Measurements from ENCODE around the gene ANKS3. TPM values are rescaled to one million over a fixed set of nuclear protein-coding genes. Genes with fewer than 3 reads are reported as not detected.

Gene ANKS3
- total and polyA plus RNA-seq, 2 experiments from 2014 or later, result 22.5 to 24.9 TPM

- Histone ChIP-seq H2AFZ (no peak overlapping the region), H3F3A (replicated peaks; ENCODE audit: low read depth) (peaks cover 17% of the 10 kb centered on the region; the same call in 1 of the 2 replicates), H3K4me3 (peak overlapping the region; percentile 94), H3K9me2 (ENCODE audit: insufficient read depth) (no peaks in the 10 kb centered on the region), H3K4me1 (ENCODE audit: insufficient read depth) (peaks cover 19% of the 10 kb centered on the region), H3K27me3 (ENCODE audit: insufficient read depth) (no peaks in the 10 kb centered on the region), H3K36me3 (ENCODE audit: insufficient read depth) (no peaks in the 10 kb centered on the region), H4K20me1 (replicated peaks; ENCODE audit: insufficient read depth) (no peaks in the 10 kb centered on the region), H3K4me2 (peak overlapping the region; percentile 91), H3K79me2 (replicated peaks; ENCODE audit: insufficient read depth) (peaks cover 17% of the 10 kb centered on the region), H3K27ac (ENCODE audit: low read depth) (no peak overlapping the region)
- Mint-ChIP-seq H3K27me3 (ENCODE audit: insufficient read depth, low read depth, poor library complexity) (peaks cover 17% of the 10 kb centered on the region), H3K4me1 (peaks cover 21% of the 10 kb centered on the region), H3K9me3 (no peaks in the 10 kb centered on the region), H3K4me3 (peak overlapping the region; percentile 88), H3K27ac (peak overlapping the region; percentile 86), H3K36me3 (ENCODE audit: low read depth) (peaks cover 38% of the 10 kb centered on the region)
- no peak for TF ChIP-seq EZH2phosphoT487 (IDR thresholded peaks at IDR 0.05; ENCODE audit: unreplicated experiment)
- TF ChIP-seq CREB1 (CRISPR knock-in tag; IDR thresholded peaks at IDR 0.05; ENCODE audit: low read depth), result no peak
- TF ChIP-seq NANOG (IDR thresholded peaks at IDR 0.05; ENCODE audit: borderline replicate concordance), result no peak
- no peak for TF ChIP-seq POLR2AphosphoS5 (IDR thresholded peaks at IDR 0.05; ENCODE audit: low read depth)
- TF ChIP-seq ZNF462 (CRISPR knock-in tag; IDR thresholded peaks at IDR 0.05), result no peak
- no peak for TF ChIP-seq JUNB (IDR thresholded peaks at IDR 0.05; ENCODE audit: unreplicated experiment)
- TF ChIP-seq ZNF331 (CRISPR knock-in tag; IDR thresholded peaks at IDR 0.05; ENCODE audit: low read depth), result no peak
- TF ChIP-seq ZNF114 (CRISPR knock-in tag; IDR thresholded peaks at IDR 0.05), result no peak
- no peak for TF ChIP-seq EZH2 (IDR thresholded peaks at IDR 0.05; ENCODE audit: low read depth, unreplicated experiment)
- TF ChIP-seq REST (IDR thresholded peaks at IDR 0.05; ENCODE audit: unreplicated experiment), result no peak
- TF ChIP-seq CTCF (conservative IDR thresholded peaks at IDR 0.05; ENCODE audit: low read depth in 2 of 2), result no peak
- no peak for TF ChIP-seq STAT1 (IDR thresholded peaks at IDR 0.05; ENCODE audit: unreplicated experiment)
- no peak for TF ChIP-seq ETS1 (IDR thresholded peaks at IDR 0.05)
- DNase-seq (ENCODE audit: low spot score) (no peak), ATAC-seq (no peak)
Measured at GRCh38 chr16:4765511-4766474, 31.7 kb upstream of the ANKS3 start.
